Coronary artery (tissue), 2 donors: ENCODE measurements around the gene FOXP4.

Experiments
- DNase-seq: peaks from one replicate; pipeline ENCODE4 v3.0.0-alpha.2; 2017; ENCODE audit warnings: low spot score
- H3K27ac ChIP-seq, 2 donors: fragments of 200-600 bp; sonication (generic); one replicate each; pipeline ENCODE4 v1.5.1; 2016 to 2019
- H3K4me3 ChIP-seq: fragments of 200-600 bp; sonication (generic); 2 replicates; pipeline ENCODE4 v1.5.1; 2016; ENCODE audit warnings: mild to moderate bottlenecking, moderate library complexity
- CTCF ChIP-seq: fragments of 200-600 bp; sonication (generic); IDR thresholded peaks from one replicate; pipeline ENCODE4 v1.5.1; 2019; ENCODE audit warnings: antibody characterized with exemption

The FOXP4 gene

GRCh38 chr6:41594326-41594725 is 48.1 kb downstream of the FOXP4 start:
- no peak for DNase-seq
- TF ChIP-seq CTCF: no peak
- no peak overlapping the region for H3K4me3 ChIP-seq
- no peak overlapping the region for H3K27ac ChIP-seq

- Histone ChIP-seq H3K27ac (no peak overlapping the region), H3K4me3 (no peak overlapping the region)
- no peak for DNase-seq
- no peak for TF ChIP-seq CTCF
These were observed 48.6 kb downstream of the FOXP4 start for GRCh38 chr6:41594766-41595165.

- no peak for TF ChIP-seq CTCF
These were observed 49.0 kb downstream of the FOXP4 start for GRCh38 chr6:41595166-41595565.

GRCh38 chr6:41596096-41596685 is 50.0 kb downstream of the FOXP4 start:
- H3K27ac ChIP-seq: no peak overlapping the region
- DNase-seq: no peak
- no peak for TF ChIP-seq CTCF
- H3K4me3 ChIP-seq: no peak overlapping the region

More at GRCh38 chr6:41595166-41595565, 49.0 kb downstream of the FOXP4 start:
- DNase-seq: no peak
- Histone ChIP-seq H3K27ac (no peak overlapping the region), H3K4me3 (no peak overlapping the region)

- TF ChIP-seq CTCF: no peak
- no peak overlapping the region for H3K27ac ChIP-seq
- H3K4me3 ChIP-seq: no peak overlapping the region
- DNase-seq: no peak
These were observed 50.6 kb downstream of the FOXP4 start for GRCh38 chr6:41596807-41597206.

GRCh38 chr6:41597246-41598000 is 51.2 kb downstream of the FOXP4 start:
- Histone ChIP-seq H3K4me3 (no peak overlapping the region), H3K27ac (no peak overlapping the region)
- TF ChIP-seq CTCF: no peak
- DNase-seq: no peak

GRCh38 chr6:41598670-41599014 is 52.5 kb downstream of the FOXP4 start:
- no peak for TF ChIP-seq CTCF
- no peak overlapping the region for H3K27ac ChIP-seq
- no peak overlapping the region for H3K4me3 ChIP-seq
- no peak for DNase-seq
